KMS-11 (cell line): Measurements from ENCODE around the gene DPF3.

ENCODE experiments used
- H2AFZ ChIP-seq: fragments of 200-600 bp; sonication (generic); 2 replicates; pipeline ENCODE4 v1.6.1; 2016; ENCODE audit warnings: antibody characterized with exemption, mixed run types, low read depth
- H3K27ac ChIP-seq: fragments of 200-600 bp; sonication (generic); 2 replicates; pipeline ENCODE4 v1.6.1; 2016; ENCODE audit warnings: mild to moderate bottlenecking, mixed run types
- H3K27me3 ChIP-seq: fragments of 200-600 bp; sonication (generic); 2 replicates; pipeline ENCODE4 v1.6.1; 2017; ENCODE audit warnings: mild to moderate bottlenecking, low read depth, mixed run types, moderate library complexity; ENCODE audit not compliant: insufficient read depth
- H3K36me3 ChIP-seq: fragments of 200-600 bp; sonication (generic); 2 replicates; pipeline ENCODE4 v1.6.1; 2017; ENCODE audit warnings: mild to moderate bottlenecking, mixed run types; ENCODE audit not compliant: insufficient read depth
- H3K4me1 ChIP-seq: fragments of 200-600 bp; sonication (generic); 2 replicates; pipeline ENCODE4 v1.6.1; 2016; ENCODE audit warnings: mild to moderate bottlenecking, low read depth, mixed run types; ENCODE audit not compliant: poor library complexity, severe bottlenecking
- H3K4me2 ChIP-seq: fragments of 200-600 bp; sonication (generic); 2 replicates; pipeline ENCODE4 v1.7.0; 2016; ENCODE audit warnings: mild to moderate bottlenecking, mixed run types
- H3K4me3 ChIP-seq: fragments of 200-600 bp; sonication (generic); IDR thresholded peaks from 2 replicates; pipeline ENCODE4 v1.6.1; 2017; ENCODE audit warnings: low read depth, low read length, mixed read lengths; ENCODE audit not compliant: insufficient read depth
- H3K79me2 ChIP-seq: fragments of 200-600 bp; sonication (generic); 2 replicates; pipeline ENCODE4 v1.6.1; 2016; ENCODE audit warnings: low read depth, mixed run types; ENCODE audit not compliant: insufficient read depth
- H3K9ac ChIP-seq: fragments of 200-600 bp; sonication (generic); 2 replicates; pipeline ENCODE4 v1.6.1; 2016; ENCODE audit warnings: mild to moderate bottlenecking, mixed run types
- H4K20me1 ChIP-seq: fragments of 200-600 bp; sonication (generic); 2 replicates; pipeline ENCODE4 v1.6.1; 2016; ENCODE audit warnings: mild to moderate bottlenecking, mixed run types; ENCODE audit not compliant: insufficient read depth
- CTCF ChIP-seq: fragments of 200-600 bp; sonication (generic); conservative IDR thresholded peaks from 2 replicates; pipeline ENCODE4 v1.6.1; 2017; ENCODE audit warnings: low read depth, mild to moderate bottlenecking, antibody characterized with exemption, low read length, moderate library complexity, mixed read lengths

The DPF3 gene

GRCh38 chr14:72614891-72615415 lies 278.9 kb downstream of the DPF3 start:
- H3K27me3 ChIP-seq: no peaks in the 10 kb centered on the region
- H3K79me2 ChIP-seq: no peaks in the 10 kb centered on the region
- no peak overlapping the region for H3K27ac ChIP-seq
- no peaks in the 10 kb centered on the region for H3K36me3 ChIP-seq
- no peak overlapping the region for H3K4me2 ChIP-seq
- H2AFZ ChIP-seq: no peak overlapping the region
- H4K20me1 ChIP-seq: no peaks in the 10 kb centered on the region
- no peak for TF ChIP-seq CTCF
- H3K9ac ChIP-seq: no peak overlapping the region
- no peaks in the 10 kb centered on the region for H3K4me1 ChIP-seq
- H3K4me3 ChIP-seq: no peak overlapping the region

- Histone ChIP-seq H3K9ac (no peak overlapping the region), H3K79me2 (no peaks in the 10 kb centered on the region), H4K20me1 (no peaks in the 10 kb centered on the region), H3K27me3 (no peaks in the 10 kb centered on the region), H3K4me2 (no peak overlapping the region), H2AFZ (no peak overlapping the region), H3K27ac (no peak overlapping the region), H3K4me3 (no peak overlapping the region), H3K36me3 (no peaks in the 10 kb centered on the region), H3K4me1 (no peaks in the 10 kb centered on the region)
- no peak for TF ChIP-seq CTCF
These were observed 279.5 kb downstream of the DPF3 start for GRCh38 chr14:72614365-72614764.

GRCh38 chr14:72613975-72614319 lies 280.0 kb downstream of the DPF3 start:
- Histone ChIP-seq H3K9ac (no peak overlapping the region), H3K27ac (no peak overlapping the region), H3K79me2 (no peaks in the 10 kb centered on the region), H3K36me3 (no peaks in the 10 kb centered on the region), H3K4me1 (no peaks in the 10 kb centered on the region), H3K4me3 (no peak overlapping the region), H3K4me2 (no peak overlapping the region), H4K20me1 (no peaks in the 10 kb centered on the region), H2AFZ (no peak overlapping the region), H3K27me3 (no peaks in the 10 kb centered on the region)
- TF ChIP-seq CTCF: no peak

GRCh38 chr14:72613231-72613974 lies 280.5 kb downstream of the DPF3 start:
- no peak for TF ChIP-seq CTCF
- Histone ChIP-seq H3K79me2 (no peaks in the 10 kb centered on the region), H3K36me3 (no peaks in the 10 kb centered on the region), H2AFZ (no peak overlapping the region), H3K4me2 (no peak overlapping the region), H3K4me3 (no peak overlapping the region), H3K27me3 (no peaks in the 10 kb centered on the region), H3K27ac (no peak overlapping the region), H4K20me1 (no peaks in the 10 kb centered on the region), H3K9ac (no peak overlapping the region), H3K4me1 (no peaks in the 10 kb centered on the region)
